ENCODE results near the gene CDKAL1.

CDKAL1 gene

DNA sequence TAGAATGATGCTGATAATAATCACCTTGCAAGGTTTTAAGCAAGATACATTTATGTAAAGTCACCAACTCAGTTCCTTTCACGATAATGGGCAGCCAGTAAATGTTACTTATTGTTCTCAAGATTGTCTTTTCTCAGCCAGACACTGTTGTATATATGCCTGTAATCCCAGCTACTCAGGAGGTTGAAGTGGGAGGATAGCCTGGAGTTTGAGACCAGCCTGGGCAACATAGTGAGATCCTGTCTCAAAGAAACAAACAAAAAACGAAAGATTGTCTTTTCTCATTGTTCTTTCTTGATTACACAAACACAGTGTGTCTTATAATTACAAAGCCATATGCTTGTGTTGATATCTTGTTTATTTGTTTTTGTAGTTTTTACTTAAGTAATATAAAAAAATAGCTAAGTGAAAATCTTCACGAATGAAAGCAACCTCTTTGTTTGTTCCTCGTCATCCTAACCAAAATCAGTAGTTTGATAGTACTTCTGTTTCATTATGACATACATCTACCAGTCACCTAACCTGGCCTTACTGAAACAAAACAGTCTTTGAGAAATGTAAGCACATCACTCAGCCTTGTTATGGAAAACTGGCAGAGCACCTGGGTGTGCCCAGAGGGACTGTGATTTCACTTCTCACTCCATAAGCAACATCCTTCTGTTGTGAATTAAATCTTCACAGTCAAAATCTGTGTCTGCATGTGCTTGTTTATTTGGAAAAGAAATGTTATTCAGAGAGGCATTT, 623.1 kb downstream of the CDKAL1 start:
- no peak overlapping the region for H3K9ac ChIP-seq (ENCODE audit: low read length)
- no peak for TF ChIP-seq EZH2 (optimal IDR thresholded peaks at IDR 0.05; ENCODE audit: low read depth, low read length)
- no peak for TF ChIP-seq EZH2phosphoT487 (IDR thresholded peaks at IDR 0.05; ENCODE audit: low read length)
- TF ChIP-seq, protein P1, sequence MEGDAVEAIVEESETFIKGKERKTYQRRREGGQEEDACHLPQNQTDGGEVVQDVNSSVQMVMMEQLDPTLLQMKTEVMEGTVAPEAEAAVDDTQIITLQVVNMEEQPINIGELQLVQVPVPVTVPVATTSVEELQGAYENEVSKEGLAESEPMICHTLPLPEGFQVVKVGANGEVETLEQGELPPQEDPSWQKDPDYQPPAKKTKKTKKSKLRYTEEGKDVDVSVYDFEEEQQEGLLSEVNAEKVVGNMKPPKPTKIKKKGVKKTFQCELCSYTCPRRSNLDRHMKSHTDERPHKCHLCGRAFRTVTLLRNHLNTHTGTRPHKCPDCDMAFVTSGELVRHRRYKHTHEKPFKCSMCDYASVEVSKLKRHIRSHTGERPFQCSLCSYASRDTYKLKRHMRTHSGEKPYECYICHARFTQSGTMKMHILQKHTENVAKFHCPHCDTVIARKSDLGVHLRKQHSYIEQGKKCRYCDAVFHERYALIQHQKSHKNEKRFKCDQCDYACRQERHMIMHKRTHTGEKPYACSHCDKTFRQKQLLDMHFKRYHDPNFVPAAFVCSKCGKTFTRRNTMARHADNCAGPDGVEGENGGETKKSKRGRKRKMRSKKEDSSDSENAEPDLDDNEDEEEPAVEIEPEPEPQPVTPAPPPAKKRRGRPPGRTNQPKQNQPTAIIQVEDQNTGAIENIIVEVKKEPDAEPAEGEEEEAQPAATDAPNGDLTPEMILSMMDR (IDR thresholded peaks at IDR 0.05; ENCODE audit: low read length): no peak
- no peak for DNase-seq
- no peak overlapping the region for H3K4me2 ChIP-seq (ENCODE audit: low read depth, low read length)
- H3K9me3 ChIP-seq (replicated peaks; ENCODE audit: insufficient read depth, low read length): no peaks in the 10 kb centered on the region
- H3K9me2 ChIP-seq (replicated peaks; ENCODE audit: insufficient read depth, low read length): no peaks in the 10 kb centered on the region
- no peaks in the 10 kb centered on the region for H4K20me1 ChIP-seq (ENCODE audit: insufficient read depth, low read length)
- no peak overlapping the region for H2AFZ ChIP-seq (ENCODE audit: low read length)
- no peaks in the 10 kb centered on the region for H3K36me3 ChIP-seq (replicated peaks; ENCODE audit: insufficient read depth, low read length)
- no peaks in the 10 kb centered on the region for H3F3A ChIP-seq (ENCODE audit: insufficient read depth, low read length)
- no peaks in the 10 kb centered on the region for H3K4me1 ChIP-seq (ENCODE audit: low read length)
- no peak overlapping the region for H3K27ac ChIP-seq (ENCODE audit: low read length)
- no peaks in the 10 kb centered on the region for H3K79me2 ChIP-seq (ENCODE audit: low read length)
- no peaks in the 10 kb centered on the region for H3K27me3 ChIP-seq (replicated peaks; ENCODE audit: insufficient read depth, low read length)
- H3K4me3 ChIP-seq (ENCODE audit: low read length): no peak overlapping the region

GRCh38 chr6:21158149-21158548, 623.9 kb downstream of the CDKAL1 start:
- H3K79me2 ChIP-seq (ENCODE audit: low read length): no peaks in the 10 kb centered on the region
- no peaks in the 10 kb centered on the region for H3F3A ChIP-seq (ENCODE audit: insufficient read depth, low read length)
- H3K9me3 ChIP-seq (replicated peaks; ENCODE audit: insufficient read depth, low read length): no peaks in the 10 kb centered on the region
- H3K27me3 ChIP-seq (replicated peaks; ENCODE audit: insufficient read depth, low read length): no peaks in the 10 kb centered on the region
- TF ChIP-seq, protein P1 (IDR thresholded peaks at IDR 0.05; ENCODE audit: low read length): no peak
- no peak for TF ChIP-seq EZH2 (optimal IDR thresholded peaks at IDR 0.05; ENCODE audit: low read depth, low read length)
- no peak for TF ChIP-seq EZH2phosphoT487 (IDR thresholded peaks at IDR 0.05; ENCODE audit: low read length)
- no peaks in the 10 kb centered on the region for H4K20me1 ChIP-seq (ENCODE audit: insufficient read depth, low read length)
- H3K36me3 ChIP-seq (replicated peaks; ENCODE audit: insufficient read depth, low read length): no peaks in the 10 kb centered on the region
- H3K9me2 ChIP-seq (replicated peaks; ENCODE audit: insufficient read depth, low read length): no peaks in the 10 kb centered on the region
- no peak overlapping the region for H3K27ac ChIP-seq (ENCODE audit: low read length)
- no peaks in the 10 kb centered on the region for H3K4me1 ChIP-seq (ENCODE audit: low read length)
- H3K9ac ChIP-seq (ENCODE audit: low read length): no peak overlapping the region
- DNase-seq: no peak
- no peak overlapping the region for H3K4me3 ChIP-seq (ENCODE audit: low read length)
- H2AFZ ChIP-seq (ENCODE audit: low read length): no peak overlapping the region
- H3K4me2 ChIP-seq (ENCODE audit: low read depth, low read length): no peak overlapping the region

DNA sequence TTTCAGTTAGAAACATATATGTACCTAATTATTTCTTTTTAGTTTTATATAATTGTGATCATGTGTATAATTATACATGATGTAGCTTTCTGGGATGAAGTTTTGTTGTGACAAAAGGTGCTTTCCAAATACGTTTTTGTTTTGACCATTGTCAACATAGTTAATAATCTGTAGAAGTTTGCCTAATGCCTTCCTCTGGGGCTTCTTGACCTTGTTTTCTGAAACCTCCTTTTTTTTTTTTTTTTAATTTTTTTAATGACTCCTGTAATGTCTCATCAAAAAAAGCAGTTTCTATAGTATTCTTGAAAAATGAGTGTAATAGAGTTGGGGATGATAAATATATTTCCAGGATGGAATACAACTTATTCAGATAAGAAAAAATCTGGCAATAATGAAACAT, 624.6 kb downstream of the CDKAL1 start:
- Histone ChIP-seq H3K9me3 (replicated peaks; ENCODE audit: insufficient read depth, low read length) (no peaks in the 10 kb centered on the region), H3K4me2 (ENCODE audit: low read depth, low read length) (no peak overlapping the region)

More for the DNA sequence above, 624.6 kb downstream of the CDKAL1 start:
- no peaks in the 10 kb centered on the region for H4K20me1 ChIP-seq (ENCODE audit: insufficient read depth, low read length)
- no peaks in the 10 kb centered on the region for H3K4me1 ChIP-seq (ENCODE audit: low read length)
- H3K79me2 ChIP-seq (ENCODE audit: low read length): no peaks in the 10 kb centered on the region
- no peak overlapping the region for H3K4me3 ChIP-seq (ENCODE audit: low read length)
- H3K9me2 ChIP-seq (replicated peaks; ENCODE audit: insufficient read depth, low read length): no peaks in the 10 kb centered on the region
- no peak for DNase-seq
- H3K27me3 ChIP-seq (replicated peaks; ENCODE audit: insufficient read depth, low read length): no peaks in the 10 kb centered on the region
- H3F3A ChIP-seq (ENCODE audit: insufficient read depth, low read length): no peaks in the 10 kb centered on the region
- TF ChIP-seq EZH2phosphoT487 (IDR thresholded peaks at IDR 0.05; ENCODE audit: low read length) (no peak), EZH2 (optimal IDR thresholded peaks at IDR 0.05; ENCODE audit: low read depth, low read length) (no peak)
- TF ChIP-seq, protein P1 (IDR thresholded peaks at IDR 0.05; ENCODE audit: low read length): no peak
- no peaks in the 10 kb centered on the region for H3K36me3 ChIP-seq (replicated peaks; ENCODE audit: insufficient read depth, low read length)
- no peak overlapping the region for H2AFZ ChIP-seq (ENCODE audit: low read length)
- no peak overlapping the region for H3K9ac ChIP-seq (ENCODE audit: low read length)
- no peak overlapping the region for H3K27ac ChIP-seq (ENCODE audit: low read length)
